Activated naive CD4-positive, alpha-beta T cell treated with anti-CD3 and anti-CD28 coated beads, Interleukin-2, amount 50 U/mL, for 24 hours (primary cell): Measurements from ENCODE around the gene C19orf53.

Source experiments
- H3K27ac Mint-ChIP-seq: one replicate; pipeline ENCODE4 v1.8.0; 2021; ENCODE audit warnings: mild to moderate bottlenecking, mixed read lengths
- H3K27me3 Mint-ChIP-seq: one replicate; pipeline ENCODE4 v1.8.0; 2021; ENCODE audit warnings: mixed read lengths
- H3K36me3 Mint-ChIP-seq: one replicate; pipeline ENCODE4 v1.8.0; 2021; ENCODE audit warnings: mixed read lengths
- H3K4me1 Mint-ChIP-seq: one replicate; pipeline ENCODE4 v1.8.0; 2021; ENCODE audit warnings: mixed read lengths
- H3K4me3 Mint-ChIP-seq: one replicate; pipeline ENCODE4 v1.8.0; 2021; ENCODE audit warnings: mild to moderate bottlenecking, mixed read lengths
- H3K9me3 Mint-ChIP-seq: one replicate; pipeline ENCODE4 v1.8.0; 2021; ENCODE audit warnings: mixed read lengths

The C19orf53 gene

GRCh38 chr19:13825489-13826441, 51.5 kb downstream of the C19orf53 start:
- H3K4me1 Mint-ChIP-seq = peaks cover 5% of the 10 kb centered on the region
- H3K4me3 Mint-ChIP-seq = no peak overlapping the region
- H3K36me3 Mint-ChIP-seq = peaks cover under 1% of the 10 kb centered on the region
- no peaks in the 10 kb centered on the region for H3K9me3 Mint-ChIP-seq
- H3K27me3 Mint-ChIP-seq = no peaks in the 10 kb centered on the region
- H3K27ac Mint-ChIP-seq = no peak overlapping the region

GRCh38 chr19:13826652-13827235, 52.5 kb downstream of the C19orf53 start:
- Mint-ChIP-seq H3K9me3 (no peaks in the 10 kb centered on the region), H3K4me1 (peaks cover 5% of the 10 kb centered on the region), H3K27me3 (no peaks in the 10 kb centered on the region), H3K4me3 (no peak overlapping the region), H3K27ac (no peak overlapping the region), H3K36me3 (no peaks in the 10 kb centered on the region)

- no peak overlapping the region for H3K4me3 Mint-ChIP-seq
- no peaks in the 10 kb centered on the region for H3K27me3 Mint-ChIP-seq
- peaks cover 5% of the 10 kb centered on the region for H3K4me1 Mint-ChIP-seq
- no peaks in the 10 kb centered on the region for H3K36me3 Mint-ChIP-seq
- no peaks in the 10 kb centered on the region for H3K9me3 Mint-ChIP-seq
- H3K27ac Mint-ChIP-seq = no peak overlapping the region
Measured at GRCh38 chr19:13827656-13828055, 53.4 kb downstream of the C19orf53 start.
